GM12874 (cell line): Measurements from ENCODE around the gene KPNA6.
A peak's percentile ranks its signal among the peaks of the same experiment; 100 is the strongest.

Experiments
- TF ChIP-seq, protein P1 (sequence below): IDR thresholded peaks from 2 replicates; pipeline ENCODE4 v1.5.1; 2011; ENCODE audit warnings: low read depth, mild to moderate bottlenecking, control low read depth, low read length, moderate library complexity; ENCODE audit not compliant: insufficient read depth

Gene KPNA6

DNA sequence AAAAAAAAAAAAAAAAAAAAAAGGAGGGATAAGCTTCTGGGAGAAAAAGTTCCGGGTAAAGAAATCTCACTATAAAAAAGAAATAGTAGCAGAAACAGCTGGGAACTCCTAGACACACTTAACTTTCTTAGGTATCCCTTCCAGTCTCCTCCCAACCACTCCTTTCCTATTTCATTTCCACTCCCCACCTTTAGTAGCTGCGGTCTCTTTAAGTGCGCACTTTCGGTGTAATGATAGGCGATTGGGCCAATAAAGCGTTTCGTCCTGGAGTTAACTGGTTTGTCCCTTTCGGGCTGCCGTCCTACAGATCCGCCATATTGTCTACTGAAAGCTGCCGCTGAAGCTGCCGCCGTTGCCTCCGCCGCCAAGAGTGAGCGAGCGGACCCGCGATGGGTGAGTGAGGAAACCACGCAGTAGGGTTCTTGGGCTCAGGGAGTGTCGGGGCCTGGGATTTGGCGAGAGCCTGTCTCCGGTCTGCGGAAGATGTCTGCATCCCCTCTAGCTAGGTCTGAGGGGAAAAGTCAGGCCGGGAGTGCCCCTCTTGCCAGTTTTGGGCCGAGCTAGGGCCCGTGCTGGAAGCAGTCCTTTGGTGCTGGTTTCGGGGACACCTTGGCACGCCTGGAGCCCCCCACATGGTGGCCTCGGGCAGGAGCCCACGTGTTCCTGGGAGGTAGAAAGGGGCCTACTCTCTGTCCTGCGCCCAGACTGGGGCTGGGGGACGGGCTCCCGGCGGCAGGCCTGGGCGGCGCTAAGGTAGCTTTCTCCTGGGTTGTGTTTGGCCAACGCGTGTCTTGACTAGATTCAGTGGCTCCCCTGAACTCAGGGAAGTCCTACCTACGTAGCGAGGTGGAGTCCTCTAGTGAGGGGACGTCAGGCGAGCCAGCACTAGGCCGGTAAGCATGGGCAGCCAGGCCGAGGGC, at the start of gene KPNA6:
TSS of gene KPNA6 (plus strand) at position 315 of the 920 bp plus-strand sequence. CDS start at position 390, 75 bp downstream.
- TF ChIP-seq, protein P1, sequence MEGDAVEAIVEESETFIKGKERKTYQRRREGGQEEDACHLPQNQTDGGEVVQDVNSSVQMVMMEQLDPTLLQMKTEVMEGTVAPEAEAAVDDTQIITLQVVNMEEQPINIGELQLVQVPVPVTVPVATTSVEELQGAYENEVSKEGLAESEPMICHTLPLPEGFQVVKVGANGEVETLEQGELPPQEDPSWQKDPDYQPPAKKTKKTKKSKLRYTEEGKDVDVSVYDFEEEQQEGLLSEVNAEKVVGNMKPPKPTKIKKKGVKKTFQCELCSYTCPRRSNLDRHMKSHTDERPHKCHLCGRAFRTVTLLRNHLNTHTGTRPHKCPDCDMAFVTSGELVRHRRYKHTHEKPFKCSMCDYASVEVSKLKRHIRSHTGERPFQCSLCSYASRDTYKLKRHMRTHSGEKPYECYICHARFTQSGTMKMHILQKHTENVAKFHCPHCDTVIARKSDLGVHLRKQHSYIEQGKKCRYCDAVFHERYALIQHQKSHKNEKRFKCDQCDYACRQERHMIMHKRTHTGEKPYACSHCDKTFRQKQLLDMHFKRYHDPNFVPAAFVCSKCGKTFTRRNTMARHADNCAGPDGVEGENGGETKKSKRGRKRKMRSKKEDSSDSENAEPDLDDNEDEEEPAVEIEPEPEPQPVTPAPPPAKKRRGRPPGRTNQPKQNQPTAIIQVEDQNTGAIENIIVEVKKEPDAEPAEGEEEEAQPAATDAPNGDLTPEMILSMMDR = no peak

DNA sequence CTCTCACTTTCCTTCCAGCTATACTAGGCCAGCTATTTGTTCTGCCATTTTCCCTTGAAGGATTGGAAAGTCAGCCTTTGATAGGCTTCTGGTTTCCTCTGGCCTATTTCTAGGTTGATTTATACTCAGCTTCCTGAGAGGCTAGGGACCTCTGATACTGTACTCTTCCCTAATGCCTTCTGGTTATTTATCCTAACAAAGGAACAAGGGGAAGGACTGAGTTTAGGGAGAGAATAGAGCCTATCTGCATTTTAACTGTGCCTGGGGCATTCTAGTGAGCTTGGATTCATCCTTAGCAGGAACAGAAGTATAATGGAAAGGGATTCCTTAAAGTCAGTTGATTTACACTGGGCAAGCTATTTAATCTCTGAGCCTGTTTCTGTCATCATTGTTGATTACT, 46.9 kb upstream of the KPNA6 start:
- TF ChIP-seq, protein P1 = no peak

DNA sequence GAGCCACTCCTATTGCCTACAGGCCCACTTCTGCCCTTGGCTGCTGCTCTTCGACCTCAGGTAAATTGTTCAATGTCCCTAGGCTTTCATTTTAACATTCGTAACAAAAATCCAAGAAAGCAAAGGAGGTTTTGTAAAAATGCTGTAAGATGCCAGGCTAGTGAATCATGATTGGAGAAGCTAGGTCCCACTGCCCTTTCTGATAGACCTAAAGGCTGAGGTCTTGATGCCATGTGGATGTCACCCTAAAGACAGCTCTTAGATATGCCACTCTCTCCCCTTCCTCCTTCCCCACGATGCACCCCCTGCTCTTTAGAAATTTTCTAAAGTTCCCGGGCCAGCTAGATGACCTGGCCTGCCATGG, 45.0 kb upstream of the KPNA6 start:
- TF ChIP-seq, protein P1 = no peak

GRCh38 chr1:32063261-32063681, 44.6 kb upstream of the KPNA6 start:
- TF ChIP-seq, protein P1 = 0 out of 2 replicates have a peak, but pooled peaks have one; percentile 41

DNA sequence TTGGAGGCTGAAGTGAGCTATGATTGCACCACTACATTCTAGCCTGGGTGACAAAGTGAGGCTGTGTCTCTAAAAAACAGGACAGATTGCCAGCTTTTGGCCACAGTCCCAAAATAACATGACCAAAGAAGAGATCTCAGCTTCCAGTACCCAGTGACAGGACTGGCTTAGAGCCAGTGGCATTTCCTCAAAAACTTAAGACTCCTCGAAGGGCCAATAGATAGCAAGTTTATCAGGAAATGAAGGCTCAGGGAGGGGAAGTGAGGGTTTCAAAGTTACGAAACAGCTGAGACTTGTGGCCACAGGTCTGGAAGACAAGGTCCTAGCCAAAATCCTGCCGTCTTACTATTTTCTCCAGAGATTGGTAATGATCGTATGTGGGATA, 41.4 kb upstream of the KPNA6 start:
- TF ChIP-seq, protein P1 = no peak

DNA sequence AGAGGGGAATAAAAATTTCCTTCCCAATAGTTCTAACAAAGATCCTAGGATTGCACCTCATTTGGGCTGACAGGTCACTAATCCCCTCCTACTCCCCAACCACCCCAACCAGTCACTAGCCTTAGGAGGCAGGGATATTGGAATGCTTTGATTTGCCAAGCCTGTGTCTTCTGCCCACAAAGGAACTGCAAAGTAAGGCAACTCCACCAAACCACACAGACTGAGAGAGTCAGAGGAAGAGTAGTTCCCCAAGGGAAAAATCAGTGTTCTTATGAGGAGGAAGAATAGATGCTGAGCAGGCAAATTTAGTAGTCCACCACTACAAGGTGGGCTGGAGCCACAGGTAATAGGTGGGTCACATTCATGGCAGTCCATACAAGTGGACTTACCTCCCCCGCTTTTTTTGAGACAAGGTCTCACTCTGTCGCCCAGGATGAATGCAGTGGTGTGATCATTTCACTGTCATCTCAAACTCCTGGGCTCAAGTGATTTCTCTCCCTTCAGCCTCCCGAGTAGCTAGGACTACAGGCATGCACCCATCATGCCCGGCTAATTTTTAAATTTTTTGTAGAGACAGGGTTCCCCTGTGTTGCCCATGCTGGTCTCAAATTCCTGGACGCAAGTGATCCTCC, 38.8 kb upstream of the KPNA6 start:
- TF ChIP-seq, protein P1 = no peak

GRCh38 chr1:32071758-32072621, 35.9 kb upstream of the KPNA6 start:
- TF ChIP-seq, protein P1 = no peak
